GM19324 (cell line): Measurements from ENCODE around the gene IFT122.
"Not testable (repeated sequence)": the region's sequence is repeated elsewhere in the genome, so short reads cannot be mapped to it uniquely, and the experiment has no call there.

Experiments
- ATAC-seq: cut with Tn5 transposase; IDR thresholded peaks from one replicate; pipeline ENCODE4 v1.9.1; 2021; ENCODE audit warnings: mild to moderate bottlenecking, moderate library complexity; ENCODE audit not compliant: unreplicated experiment, low FRiP score

IFT122 gene

GRCh38 chr3:129439817-129440617, at the start of gene IFT122, which contains the start of gene MBD4:
IFT122 (plus strand) TSS chr3:129440224; CDS start chr3:129440331, 107 bp downstream.
MBD4 (minus strand) TSS chr3:129439948; CDS start chr3:129439833, 115 bp downstream.
- ATAC-seq = peak; percentile 89

DNA sequence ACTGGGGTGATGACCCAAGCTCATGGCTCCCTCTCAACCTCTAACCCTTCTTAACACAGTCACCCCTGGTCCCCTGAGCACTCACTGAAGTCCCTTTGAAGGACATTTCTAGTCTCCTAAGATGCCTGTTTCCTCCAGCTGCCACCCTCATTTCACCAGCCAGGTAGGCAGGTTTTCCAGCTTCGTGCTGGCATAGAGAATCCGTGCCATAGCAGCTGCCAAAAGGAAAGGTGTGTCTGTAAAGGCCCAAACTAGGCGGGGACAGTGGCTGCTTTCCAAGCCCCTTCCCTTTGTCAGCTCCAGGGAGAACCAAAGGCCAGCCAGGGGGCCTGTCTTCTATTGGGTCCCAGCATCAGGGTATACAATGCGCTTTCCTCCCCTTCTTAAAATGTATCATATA, 48.4 kb upstream of the IFT122 start:
- not testable (repeated sequence) for ATAC-seq

DNA sequence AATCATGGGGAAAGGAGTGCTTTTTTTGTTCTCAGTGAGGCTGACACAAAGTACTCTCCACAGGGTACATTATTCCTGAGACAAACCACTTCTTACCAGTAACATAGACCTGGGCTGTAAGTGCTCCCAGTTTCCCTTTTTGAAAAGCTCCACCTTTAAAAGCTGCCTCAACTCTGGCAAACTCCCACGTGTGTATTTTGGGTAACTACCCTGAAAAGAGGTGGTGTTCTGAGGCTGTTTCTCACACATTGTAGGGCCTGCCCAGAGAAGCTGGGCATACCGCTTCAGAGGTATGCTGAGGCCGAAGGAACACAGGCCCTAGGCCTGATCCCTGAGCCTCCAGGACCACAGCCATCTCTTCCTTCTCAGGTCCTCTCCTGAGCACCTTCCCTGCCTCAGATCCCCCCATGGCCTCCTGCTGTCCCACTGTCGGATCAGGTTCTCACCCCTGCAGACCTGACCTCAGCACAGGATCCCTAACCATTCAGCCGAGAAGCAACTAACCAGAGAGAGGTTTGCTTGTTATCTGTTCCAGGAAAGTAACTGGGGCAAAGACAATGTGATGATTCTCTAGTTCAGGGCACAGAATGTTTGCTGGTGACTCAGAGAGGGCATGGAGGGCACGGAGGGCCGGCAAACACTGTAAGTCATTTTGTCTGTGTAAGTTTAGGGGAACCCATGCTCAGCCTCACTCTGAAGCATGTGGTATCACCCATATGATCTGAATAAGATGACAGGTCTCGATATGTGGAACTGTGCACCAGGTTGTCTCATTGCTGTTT, 47.7 kb upstream of the IFT122 start:
- ATAC-seq = not testable (repeated sequence)

DNA sequence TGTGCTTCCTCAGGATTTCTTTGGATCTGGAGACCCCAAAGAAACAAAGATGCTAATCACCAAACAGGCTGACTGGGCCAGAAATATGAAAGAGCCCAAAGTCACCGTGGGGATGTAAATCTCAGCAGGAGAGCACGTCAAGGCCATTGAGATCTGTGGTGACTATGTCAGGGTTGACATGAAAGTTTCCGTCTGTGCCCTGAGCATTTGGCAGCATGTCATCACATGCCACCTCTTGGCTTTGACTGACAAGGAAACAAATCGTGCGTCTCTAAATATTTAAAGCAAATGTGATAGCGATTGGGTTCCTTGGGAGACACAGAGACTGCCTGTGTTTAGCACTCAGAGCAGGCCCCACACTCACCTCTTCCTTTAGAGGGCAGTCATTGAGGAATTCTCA, 46.8 kb upstream of the IFT122 start:
- ATAC-seq = no peak

GRCh38 chr3:129393760-129394564, 46.1 kb upstream of the IFT122 start:
- not testable (repeated sequence) for ATAC-seq

- ATAC-seq = no peak
Measured at GRCh38 chr3:129398803-129399144, 41.2 kb upstream of the IFT122 start.

GRCh38 chr3:129399145-129399894, 40.7 kb upstream of the IFT122 start:
- peak; percentile 77 for ATAC-seq

DNA sequence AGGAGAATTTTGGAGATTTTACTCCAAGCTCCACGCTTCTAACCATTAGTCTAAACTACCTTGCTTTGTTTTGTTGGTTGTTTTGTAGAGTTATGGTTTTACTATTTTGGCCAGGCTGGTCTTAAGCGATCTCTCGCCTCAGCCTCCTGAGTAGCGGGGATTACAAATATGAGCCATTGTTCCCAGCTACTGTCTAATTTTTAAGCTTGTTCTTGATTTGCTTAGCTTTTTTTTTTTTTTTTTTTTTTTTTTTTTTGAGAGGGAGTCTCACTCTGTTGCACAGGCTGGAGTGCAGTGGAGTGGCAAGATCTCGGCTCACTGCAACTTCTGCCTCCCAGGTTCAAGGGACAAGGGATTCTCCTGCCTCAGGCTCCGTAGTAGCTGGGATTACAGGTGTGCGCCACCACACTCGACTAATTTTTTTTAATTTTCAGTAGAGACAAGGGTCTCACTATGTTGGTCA, 40.1 kb upstream of the IFT122 start:
- peak; percentile 7 for ATAC-seq

DNA sequence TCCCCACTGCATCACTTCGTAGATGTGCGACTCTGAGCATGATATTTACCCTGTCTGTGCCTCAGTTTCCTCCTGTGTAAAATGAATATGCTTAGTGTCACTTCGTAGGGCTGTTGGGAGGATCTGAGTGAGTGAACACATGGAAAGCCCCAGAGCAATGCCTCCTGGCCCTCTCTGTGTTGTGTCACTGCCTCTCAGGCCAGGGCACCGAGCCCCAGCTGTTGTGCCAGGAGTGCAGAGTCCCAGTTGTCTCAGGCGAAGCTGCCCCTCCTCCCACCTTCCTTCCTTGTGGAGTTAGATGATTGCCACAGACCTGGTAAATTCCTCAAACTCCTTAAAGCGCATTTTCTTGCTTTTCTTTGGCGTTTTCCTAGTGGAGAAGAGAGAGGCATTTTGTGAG, 37.8 kb upstream of the IFT122 start:
- ATAC-seq = no peak

- no peak for ATAC-seq
Measured at GRCh38 chr3:129402616-129403015, 37.4 kb upstream of the IFT122 start.

DNA sequence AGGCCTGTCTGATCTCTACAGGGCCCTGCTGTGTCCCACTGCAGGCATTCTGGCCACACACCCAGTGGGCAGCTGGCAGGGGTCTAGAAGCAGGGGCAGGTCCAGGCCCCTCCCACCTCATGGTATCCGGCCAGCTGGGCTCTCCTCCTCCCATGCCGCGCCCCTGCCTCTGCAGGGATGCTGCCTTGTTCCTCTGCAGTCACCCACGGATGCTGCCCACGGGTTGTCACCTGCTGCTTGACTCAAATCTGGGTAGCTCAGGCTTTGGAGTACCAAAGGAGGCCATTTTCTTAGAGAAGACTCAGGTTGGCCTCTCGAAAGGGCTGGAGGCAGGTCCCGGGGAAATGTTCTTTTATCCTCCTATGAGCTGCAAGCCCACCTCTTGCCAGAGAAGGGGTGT, 36.6 kb upstream of the IFT122 start:
- no peak for ATAC-seq

DNA sequence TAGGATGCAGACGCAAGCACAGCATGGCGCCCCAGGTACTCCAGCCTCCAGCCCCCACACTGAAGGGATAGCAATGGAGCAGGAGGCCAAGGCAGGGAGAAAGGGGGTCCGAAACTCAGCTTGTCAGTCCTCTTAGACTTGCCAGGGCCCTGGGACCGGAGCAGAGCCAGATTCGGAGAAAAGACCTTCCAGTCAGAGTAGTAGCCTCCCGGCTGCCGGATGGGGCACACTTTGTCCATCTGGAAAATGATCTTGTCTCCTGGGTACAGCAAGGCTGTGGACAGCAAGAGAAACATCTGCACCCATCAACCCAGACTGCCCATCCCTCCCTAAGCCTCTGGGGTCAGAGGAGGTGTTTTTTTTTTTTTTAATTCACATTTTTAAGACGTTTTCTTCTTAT, 35.9 kb upstream of the IFT122 start:
- ATAC-seq = no peak

DNA sequence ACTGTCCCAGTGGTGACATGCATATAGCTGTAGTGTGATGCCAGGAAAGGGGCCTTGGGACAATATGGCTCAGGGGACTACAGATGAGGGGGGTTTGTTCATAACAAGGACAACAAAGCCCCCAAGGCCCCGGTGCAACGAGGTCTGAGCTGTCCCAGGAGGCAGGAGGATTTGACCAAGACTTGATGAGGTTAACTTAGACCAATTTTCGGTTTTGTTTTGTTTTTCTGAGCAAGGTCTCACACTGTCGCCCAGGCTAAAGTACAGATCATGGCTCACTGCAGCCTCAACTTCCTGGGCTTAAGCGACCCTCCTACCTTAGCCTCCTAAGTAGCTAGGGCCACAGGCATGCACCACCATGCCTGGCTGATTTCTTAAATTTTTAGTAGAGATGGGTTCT, 35.4 kb upstream of the IFT122 start:
- no peak for ATAC-seq

DNA sequence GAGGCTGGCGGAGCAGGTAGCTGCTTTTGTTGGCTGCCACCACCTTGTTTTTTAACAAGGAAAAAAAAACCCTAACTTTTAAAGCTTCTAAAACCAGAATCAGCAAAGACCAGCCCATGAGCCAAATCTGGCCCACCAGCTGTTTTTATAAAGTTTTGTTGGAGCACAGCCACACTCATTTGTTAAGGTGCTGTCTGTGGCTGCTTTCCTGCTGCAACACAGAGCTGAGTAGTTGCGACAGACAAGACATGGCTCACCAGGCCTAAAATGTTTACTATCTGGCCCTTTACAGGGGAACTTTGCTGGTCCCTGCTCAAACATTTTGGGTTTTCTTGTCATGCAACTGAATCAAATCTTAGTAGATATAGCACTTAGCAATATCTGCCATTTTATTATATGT, 30.5 kb upstream of the IFT122 start:
- no peak for ATAC-seq

- ATAC-seq = no peak
Measured at GRCh38 chr3:129410971-129411370, 29.1 kb upstream of the IFT122 start.

- no peak for ATAC-seq
Measured at GRCh38 chr3:129412542-129413198, 27.4 kb upstream of the IFT122 start.

DNA sequence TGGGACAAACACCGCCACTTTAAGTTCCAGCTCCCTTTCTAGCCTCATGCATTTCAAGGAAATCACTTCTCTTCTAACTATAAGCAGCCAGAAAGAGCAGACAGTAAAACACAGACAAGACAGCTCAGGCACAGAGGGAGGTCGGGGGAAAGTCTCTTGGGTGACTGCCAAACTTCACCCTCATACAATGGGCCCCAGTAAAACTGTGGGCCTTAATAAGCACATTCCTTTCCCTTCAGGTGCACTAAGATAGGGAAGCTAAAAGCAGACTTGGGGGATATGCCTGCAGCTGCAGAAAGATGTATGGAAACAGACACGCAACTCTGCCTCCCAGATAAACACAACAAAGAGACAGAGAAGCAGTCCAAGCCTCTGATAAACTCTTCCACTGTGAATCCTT, 26.8 kb upstream of the IFT122 start:
- not testable (repeated sequence) for ATAC-seq

DNA sequence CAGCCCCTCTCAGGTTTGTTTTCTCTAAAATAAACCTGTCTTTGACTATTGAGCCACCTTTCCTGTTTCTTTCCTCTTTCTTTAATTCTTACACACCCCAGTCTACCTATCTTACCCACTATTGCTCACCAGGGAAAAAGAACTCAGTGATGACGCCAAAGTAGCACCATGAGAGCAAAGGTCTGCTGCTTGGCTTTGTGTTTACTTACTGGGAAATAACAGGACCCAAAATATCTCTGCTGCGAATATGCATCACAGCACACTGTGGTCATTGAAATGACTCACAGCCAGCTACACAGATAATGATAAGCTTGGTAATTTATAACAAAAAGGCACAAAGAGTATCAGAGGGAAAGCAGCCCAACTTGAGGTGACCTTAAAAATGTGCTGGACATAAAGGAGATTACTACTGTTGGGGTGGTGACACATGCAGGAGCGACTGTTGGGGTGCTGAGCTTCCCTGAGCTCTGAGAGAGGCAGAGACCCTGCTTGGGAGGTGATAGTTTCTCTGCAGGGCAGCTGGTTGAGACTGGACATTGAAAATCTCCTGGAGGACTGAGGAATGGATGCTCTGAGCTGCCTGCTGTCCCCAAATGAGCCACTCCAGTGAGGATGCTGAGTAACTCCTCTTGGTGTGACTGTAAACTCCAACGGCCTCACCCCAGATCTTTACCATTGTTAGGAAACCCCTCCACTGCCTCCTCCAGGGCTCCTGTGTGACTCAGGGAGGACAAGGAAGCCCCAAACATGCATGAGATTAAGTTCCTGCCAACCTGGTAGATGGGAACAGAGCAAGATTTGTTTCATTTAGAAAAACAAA, 26.1 kb upstream of the IFT122 start:
- ATAC-seq = no peak

DNA sequence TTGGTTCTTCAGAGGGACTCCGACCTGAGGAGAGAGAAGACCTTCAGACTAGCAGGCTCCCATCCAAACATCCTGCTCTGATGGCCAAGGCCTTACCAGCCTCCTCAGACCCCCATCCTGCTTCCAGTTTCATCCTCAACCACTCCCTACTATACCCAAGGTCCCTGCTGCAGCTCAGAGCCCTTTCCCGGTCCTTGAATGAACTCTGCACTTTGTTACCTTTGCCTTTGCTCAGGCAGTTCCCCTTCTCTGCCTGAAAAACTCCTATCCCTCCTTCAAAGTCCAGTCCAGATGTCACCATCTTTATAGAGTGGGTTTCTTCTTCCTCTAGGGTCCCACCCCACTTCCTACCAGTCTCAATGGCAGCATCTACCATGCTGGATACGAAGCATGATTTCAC, 24.6 kb upstream of the IFT122 start:
- no peak for ATAC-seq
